K562 (cell line): ENCODE measurements around the gene SRCIN1. TPM values are rescaled to one million over a fixed set of nuclear protein-coding genes. Genes with fewer than 3 reads are reported as not detected.

Experiments used
- BCOR ChIP-seq: fragments of 450-650 bp; IDR thresholded peaks from 2 replicates; pipeline ENCODE4 v1.6.1; 2016
- BRF1 ChIP-seq: IDR thresholded peaks from 3 replicates; pipeline ENCODE4 v1.6.1; 2011; ENCODE audit warnings: borderline replicate concordance, mild to moderate bottlenecking; ENCODE audit not compliant: insufficient read length; ENCODE audit errors: extremely low read depth
- CC2D1A ChIP-seq: fragments of 450-650 bp; IDR thresholded peaks from 2 replicates; pipeline ENCODE4 v1.6.1; 2017; ENCODE audit warnings: mild to moderate bottlenecking
- ESRRA ChIP-seq: fragments of 450-650 bp; IDR thresholded peaks from 2 replicates; pipeline ENCODE4 v1.6.1; 2014; ENCODE audit warnings: low read depth, mild to moderate bottlenecking, moderate library complexity, borderline replicate concordance
- ETS1 ChIP-seq: conservative IDR thresholded peaks from 2 replicates; pipeline ENCODE4 v1.6.1; 2011; ENCODE audit warnings: low read depth, mild to moderate bottlenecking, low read length; ENCODE audit not compliant: control insufficient read depth
- FOXJ2 ChIP-seq: fragments of 200-800 bp; sonication (Bioruptor generic); IDR thresholded peaks from 2 replicates; pipeline ENCODE4 v1.6.1; 2016; ENCODE audit warnings: missing genetic modification characterization, missing compliant biosample characterization
- GMEB1 ChIP-seq: fragments of 250-450 bp; sonication (Bioruptor Pico); IDR thresholded peaks from 2 replicates; pipeline ENCODE4 v1.4.0; 2020; ENCODE audit warnings: mild to moderate bottlenecking
- HNRNPLL ChIP-seq: fragments of 200-400 bp; formaldehyde crosslinking; IDR thresholded peaks from 2 replicates; pipeline ENCODE4 v1.6.1; 2017; ENCODE audit warnings: low read length, low read depth, mild to moderate bottlenecking; ENCODE audit not compliant: poor library complexity, severe bottlenecking
- ILF3 ChIP-seq: fragments of 450-650 bp; IDR thresholded peaks from 2 replicates; pipeline ENCODE4 v1.6.1; 2018; ENCODE audit warnings: antibody characterized with exemption, mild to moderate bottlenecking, moderate library complexity, borderline replicate concordance
- NFXL1 ChIP-seq: fragments of 450-650 bp; formaldehyde crosslinking; IDR thresholded peaks from 2 replicates; pipeline ENCODE4 v1.4.0; 2021; ENCODE audit warnings: mild to moderate bottlenecking
- PHF20 ChIP-seq: fragments of 450-650 bp; IDR thresholded peaks from 2 replicates; pipeline ENCODE4 v1.6.1; 2018; ENCODE audit not compliant: partially characterized antibody
- PHF21A ChIP-seq: fragments of 450-650 bp; IDR thresholded peaks from 2 replicates; pipeline ENCODE4 v1.6.1; 2017; ENCODE audit warnings: low read depth, borderline replicate concordance
- PHTF2 ChIP-seq: fragments of 250-450 bp; sonication (Bioruptor Pico); IDR thresholded peaks from 2 replicates; pipeline ENCODE4 v1.5.0; 2021; ENCODE audit warnings: mild to moderate bottlenecking
- PKNOX1 ChIP-seq: fragments of 450-650 bp; IDR thresholded peaks from 2 replicates; pipeline ENCODE4 v1.6.1; 2016
- PML ChIP-seq: IDR thresholded peaks from 2 replicates; pipeline ENCODE4 v1.6.1; 2012; ENCODE audit warnings: low read length, inconsistent platforms
- POLR2A ChIP-seq: fragments of 450-650 bp; conservative IDR thresholded peaks from 2 replicates; pipeline ENCODE4 v1.6.1; 2016
- RAD21 ChIP-seq, 2 experiments: fragments of 250-450 bp in 1 of 2; fragments of 450-650 bp in 1 of 2; sonication (Bioruptor Pico) in 1 of 2; formaldehyde crosslinking in 1 of 2; IDR thresholded peaks in 1 of 2; conservative IDR thresholded peaks in 1 of 2; 2 replicates each; pipeline versions ENCODE4 v1.4.0 to v1.8.0; 2020 to 2022; ENCODE audit warnings: mild to moderate bottlenecking in 2 of 2, moderate library complexity in 1 of 2
- SLC30A9 ChIP-seq: fragments of 250-450 bp; sonication (Bioruptor Pico); IDR thresholded peaks from 2 replicates; pipeline ENCODE4 v1.8.0; 2022; ENCODE audit warnings: mild to moderate bottlenecking, moderate library complexity
- SRSF3 ChIP-seq: fragments of 200-400 bp; formaldehyde crosslinking; IDR thresholded peaks from 2 replicates; pipeline ENCODE4 v1.6.1; 2016; ENCODE audit warnings: mild to moderate bottlenecking, low read length, moderate library complexity; ENCODE audit not compliant: insufficient read depth
- STAT5B ChIP-seq: fragments of 250-450 bp; sonication (Bioruptor Pico); IDR thresholded peaks from 2 replicates; pipeline ENCODE4 v1.8.0; 2021; ENCODE audit warnings: mild to moderate bottlenecking, inconsistent platforms
- TGIF2 ChIP-seq: sonication (generic); formaldehyde crosslinking; IDR thresholded peaks from 2 replicates; pipeline ENCODE4 v1.8.1; 2022; ENCODE audit warnings: mild to moderate bottlenecking, missing genetic modification reagents, moderate library complexity
- ZNF398 ChIP-seq: fragments of 250-450 bp; sonication (Bioruptor Pico); IDR thresholded peaks from 2 replicates; pipeline ENCODE4 v1.8.0; 2021; ENCODE audit warnings: moderate library complexity, mild to moderate bottlenecking, inconsistent platforms
- ZNF696 ChIP-seq: fragments of 250-450 bp; sonication (Bioruptor Pico); conservative IDR thresholded peaks from 2 replicates; pipeline ENCODE4 v1.4.0; 2020; ENCODE audit warnings: mild to moderate bottlenecking, moderate library complexity
- polyA plus RNA-seq, 8 experiments: library from polyadenylated mRNA; depleted of rRNA in 4 of 8; stranded (reverse) in 5 of 8; unstranded in 3 of 8; fragments of >200 nt; fragmentation: Nextera tagmentation in 2 of 8; fragmentation: Illumina TruSeq in 1 of 8; extraction: Ambion mirVana in 2 of 8; extraction: Trizol in 1 of 8; gene quantifications; 2 replicates each; pipeline versions ENCODE4 v1.2.1 to v1.2.3, GENCODE V29; 2011 to 2014; ENCODE audit warnings: inconsistent platforms in 1 of 8, missing spikeins in 1 of 8
- total RNA-seq, 7 experiments: library from RNA; depleted of rRNA in 6 of 7; stranded (reverse); fragments of >200 nt in 6 of 7; fragmentation: Illumina TruSeq in 2 of 7; extraction: Trizol in 2 of 7; gene quantifications; 2 replicates each; pipeline versions ENCODE4 v1.2.1 to v1.2.3, GENCODE V29; 2011 to 2021; ENCODE audit warnings: low replicate concordance in 1 of 7

Gene SRCIN1
- total and polyA plus RNA-seq, 9 of the 15 experiments (the other 6 are each of a cell fraction or from before 2014, with no cell fraction given) = 0.09 to 0.33 (median 0.13) TPM; not detected in 6

- no peak for TF ChIP-seq GMEB1 (CRISPR knock-in tag)
- no peak for TF ChIP-seq HNRNPLL
- TF ChIP-seq PHF20 = no peak
- no peak for TF ChIP-seq ZNF696 (CRISPR knock-in tag)
- no peak for TF ChIP-seq BRF1
- TF ChIP-seq PML = no peak
- TF ChIP-seq PHF21A = no peak
- no peak for TF ChIP-seq SLC30A9
- TF ChIP-seq ESRRA = peak; percentile 61; the same call in 1 of the 2 replicates
- TF ChIP-seq PKNOX1 = peak; percentile 26; the same call in 1 of the 2 replicates
- no peak for TF ChIP-seq NFXL1 (CRISPR knock-in tag)
- TF ChIP-seq ZNF398 (CRISPR knock-in tag) = no peak
- no peak for TF ChIP-seq STAT5B (CRISPR knock-in tag)
- TF ChIP-seq ILF3 = no peak
- TF ChIP-seq POLR2A = no peak
- TF ChIP-seq FOXJ2 (tag) = no peak
- TF ChIP-seq RAD21 (CRISPR knock-in tag; conservative IDR thresholded peaks at IDR 0.05 in 1 of 2, IDR thresholded peaks at IDR 0.05 in 1 of 2) = peak; percentile 38 to 61; a peak in 3 of 4 replicates
- TF ChIP-seq CC2D1A = 0 out of 2 replicates have a peak, but pooled peaks have one; percentile 11
- no peak for TF ChIP-seq SRSF3
- TF ChIP-seq TGIF2 = no peak
- TF ChIP-seq PHTF2 = no peak
- TF ChIP-seq ETS1 = no peak
- peak; percentile 24; the same call in 1 of the 2 replicates for TF ChIP-seq BCOR
Measured at GRCh38 chr17:38508954-38509771, 96.6 kb downstream of the SRCIN1 start (continued).
